Fibroblast of peridontal ligament (primary cell): ENCODE measurements around the gene ANKDD1A.

ENCODE experiments used
- DNase-seq: peaks from one replicate; pipeline ENCODE4 v3.0.0-alpha.2; 2010; ENCODE audit errors: extremely low read depth

ANKDD1A gene

GRCh38 chr15:64923546-64923945 lies 11.8 kb downstream of the ANKDD1A start:
- DNase-seq = no peak

- no peak for DNase-seq
Measured at GRCh38 chr15:64925335-64926330, 13.9 kb downstream of the ANKDD1A start.

- DNase-seq = no peak
Measured at GRCh38 chr15:64926661-64927060, 15.0 kb downstream of the ANKDD1A start.

GRCh38 chr15:64928626-64929220 lies 17.0 kb downstream of the ANKDD1A start:
- no peak for DNase-seq

- no peak for DNase-seq
Measured at GRCh38 chr15:64930019-64930652, 18.4 kb downstream of the ANKDD1A start.

- DNase-seq = no peak
Measured at GRCh38 chr15:64930778-64931371, 19.2 kb downstream of the ANKDD1A start.

GRCh38 chr15:64931381-64931780 lies 19.7 kb downstream of the ANKDD1A start:
- no peak for DNase-seq

GRCh38 chr15:64934023-64934422 lies 22.3 kb downstream of the ANKDD1A start:
- no peak for DNase-seq

GRCh38 chr15:64938192-64938591 lies 26.5 kb downstream of the ANKDD1A start:
- DNase-seq = no peak

GRCh38 chr15:64942356-64942755 lies 30.7 kb downstream of the ANKDD1A start:
- DNase-seq = peak; percentile 18

- DNase-seq = no peak
Measured at GRCh38 chr15:64943512-64944225, 32.0 kb downstream of the ANKDD1A start.

GRCh38 chr15:64944961-64945360 lies 33.3 kb downstream of the ANKDD1A start:
- no peak for DNase-seq

GRCh38 chr15:64947211-64947610 lies 35.5 kb downstream of the ANKDD1A start:
- DNase-seq = no peak

- no peak for DNase-seq
Measured at GRCh38 chr15:64948916-64949315, 37.2 kb downstream of the ANKDD1A start.

- no peak for DNase-seq
Measured at GRCh38 chr15:64949383-64950186, 37.9 kb downstream of the ANKDD1A start.

- DNase-seq = no peak
Measured at GRCh38 chr15:64950888-64951287, 39.2 kb downstream of the ANKDD1A start.

- no peak for DNase-seq
Measured at GRCh38 chr15:64951777-64952418, 40.2 kb downstream of the ANKDD1A start.

GRCh38 chr15:64954395-64954794 lies 42.7 kb downstream of the ANKDD1A start:
- no peak for DNase-seq

GRCh38 chr15:64959128-64959527 lies 47.4 kb downstream of the ANKDD1A start:
- no peak for DNase-seq

- no peak for DNase-seq
Measured at GRCh38 chr15:64960153-64960552, 48.5 kb downstream of the ANKDD1A start.
